K562 (cell line): Measurements from ENCODE around the gene SKAP1. TPM values are rescaled to one million over a fixed set of nuclear protein-coding genes. Genes with fewer than 3 reads are reported as not detected.

Experiments used
- DMBX1 ChIP-seq: fragments of 250-450 bp; sonication (Bioruptor Pico); IDR thresholded peaks from 2 replicates; pipeline ENCODE4 v1.8.0; 2022; ENCODE audit warnings: inconsistent platforms, mild to moderate bottlenecking, moderate library complexity, borderline replicate concordance
- KDM1A ChIP-seq, 2 experiments: fragments of 450-650 bp; IDR thresholded peaks; 2 replicates each; pipeline ENCODE4 v1.6.1; 2016; ENCODE audit warnings: mild to moderate bottlenecking in 2 of 2
- MYC ChIP-seq, 2 experiments: fragments of 250-450 bp in 1 of 2; sonication (Bioruptor Pico) in 1 of 2; IDR thresholded peaks; 2 replicates each; pipeline versions ENCODE4 v1.5.1 to v1.6.1; 2012 to 2021; ENCODE audit warnings: low read depth in 2 of 2, borderline replicate concordance in 1 of 2, improper control_type of control experiment in 1 of 2, low read length in 1 of 2, mild to moderate bottlenecking in 1 of 2, moderate library complexity in 1 of 2
- NFYB ChIP-seq: IDR thresholded peaks from 2 replicates; pipeline ENCODE4 v1.6.1; 2011; ENCODE audit warnings: mild to moderate bottlenecking, moderate library complexity; ENCODE audit not compliant: insufficient read length; ENCODE audit errors: extremely low read depth
- RUNX1 ChIP-seq: sonication (generic); IDR thresholded peaks from 2 replicates; pipeline ENCODE4 v1.6.1; 2016; ENCODE audit warnings: antibody characterized with exemption, low read depth
- ZBTB43 ChIP-seq: sonication (generic); formaldehyde crosslinking; IDR thresholded peaks from 2 replicates; pipeline ENCODE4 v1.8.0; 2023; ENCODE audit warnings: mild to moderate bottlenecking, missing genetic modification reagents
- polyA plus RNA-seq, 8 experiments: library from polyadenylated mRNA; depleted of rRNA in 4 of 8; stranded (reverse) in 5 of 8; unstranded in 3 of 8; fragments of >200 nt; fragmentation: Nextera tagmentation in 2 of 8; fragmentation: Illumina TruSeq in 1 of 8; extraction: Ambion mirVana in 2 of 8; extraction: Trizol in 1 of 8; gene quantifications; 2 replicates each; pipeline versions ENCODE4 v1.2.1 to v1.2.3, GENCODE V29; 2011 to 2014; ENCODE audit warnings: inconsistent platforms in 1 of 8, missing spikeins in 1 of 8
- total RNA-seq, 7 experiments: library from RNA; depleted of rRNA in 6 of 7; stranded (reverse); fragments of >200 nt in 6 of 7; fragmentation: Illumina TruSeq in 2 of 7; extraction: Trizol in 2 of 7; gene quantifications; 2 replicates each; pipeline versions ENCODE4 v1.2.1 to v1.2.3, GENCODE V29; 2011 to 2021; ENCODE audit warnings: low replicate concordance in 1 of 7
- TF ChIP-seq, protein P1 (sequence below): fragments of 200-800 bp; sonication (Bioruptor generic); IDR thresholded peaks from 2 replicates; pipeline ENCODE4 v1.6.1; 2017; ENCODE audit warnings: missing genetic modification characterization, missing compliant biosample characterization
- TF ChIP-seq, protein P2 (sequence below), 2 experiments: fragments of 450-650 bp in 1 of 2; sonication (generic) in 1 of 2; formaldehyde crosslinking; conservative IDR thresholded peaks; 2 replicates each; pipeline versions ENCODE4 v1.4.0 to v1.8.1; 2020 to 2022; ENCODE audit warnings: mild to moderate bottlenecking in 1 of 2, missing genetic modification reagents in 1 of 2
- TF ChIP-seq, protein P3 (sequence below): fragments of 450-650 bp; IDR thresholded peaks from 2 replicates; pipeline ENCODE4 v1.6.1; 2016; ENCODE audit warnings: mild to moderate bottlenecking, moderate library complexity

SKAP1 gene
- total and polyA plus RNA-seq, 9 of the 15 experiments (the other 6 are each of a cell fraction or from before 2014, with no cell fraction given) = 0.06 to 0.80 (median 0.10) TPM; not detected in 4

DNA sequence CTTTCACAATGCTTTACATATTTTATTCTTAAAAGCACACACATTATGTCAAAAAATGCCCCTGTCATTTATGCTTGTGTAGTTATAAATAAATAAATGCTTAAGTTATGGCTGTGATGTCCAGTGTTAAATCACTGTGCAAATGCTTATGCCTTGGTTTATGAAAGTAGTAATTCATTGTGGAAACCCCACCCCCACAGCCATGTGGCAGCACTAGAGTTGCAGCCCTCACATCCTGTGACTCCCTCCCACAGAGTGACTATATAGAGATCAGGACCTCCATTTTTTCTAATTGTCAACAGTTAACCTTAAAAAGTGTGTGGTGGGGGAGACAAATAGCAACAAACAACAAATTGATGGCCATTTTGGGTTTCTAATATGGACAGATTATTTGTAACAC is 2.4 kb downstream of the SKAP1 start (continued):
- TF ChIP-seq NFYB = no peak
- TF ChIP-seq, protein P1, sequence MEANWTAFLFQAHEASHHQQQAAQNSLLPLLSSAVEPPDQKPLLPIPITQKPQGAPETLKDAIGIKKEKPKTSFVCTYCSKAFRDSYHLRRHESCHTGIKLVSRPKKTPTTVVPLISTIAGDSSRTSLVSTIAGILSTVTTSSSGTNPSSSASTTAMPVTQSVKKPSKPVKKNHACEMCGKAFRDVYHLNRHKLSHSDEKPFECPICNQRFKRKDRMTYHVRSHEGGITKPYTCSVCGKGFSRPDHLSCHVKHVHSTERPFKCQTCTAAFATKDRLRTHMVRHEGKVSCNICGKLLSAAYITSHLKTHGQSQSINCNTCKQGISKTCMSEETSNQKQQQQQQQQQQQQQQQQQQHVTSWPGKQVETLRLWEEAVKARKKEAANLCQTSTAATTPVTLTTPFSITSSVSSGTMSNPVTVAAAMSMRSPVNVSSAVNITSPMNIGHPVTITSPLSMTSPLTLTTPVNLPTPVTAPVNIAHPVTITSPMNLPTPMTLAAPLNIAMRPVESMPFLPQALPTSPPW (CRISPR knock-in tag) = peak; percentile 24; the same call in 1 of the 2 replicates
- no peak for TF ChIP-seq DMBX1 (CRISPR knock-in tag)
- TF ChIP-seq MYC (IDR thresholded peaks at IDR 0.05; ENCODE audit: low read depth, low read length) = peak; percentile 71
- no peak for TF ChIP-seq MYC (CRISPR knock-in tag; IDR thresholded peaks at IDR 0.05; ENCODE audit: borderline replicate concordance, low read depth)
- TF ChIP-seq RUNX1 = no peak
- TF ChIP-seq, protein P2, sequence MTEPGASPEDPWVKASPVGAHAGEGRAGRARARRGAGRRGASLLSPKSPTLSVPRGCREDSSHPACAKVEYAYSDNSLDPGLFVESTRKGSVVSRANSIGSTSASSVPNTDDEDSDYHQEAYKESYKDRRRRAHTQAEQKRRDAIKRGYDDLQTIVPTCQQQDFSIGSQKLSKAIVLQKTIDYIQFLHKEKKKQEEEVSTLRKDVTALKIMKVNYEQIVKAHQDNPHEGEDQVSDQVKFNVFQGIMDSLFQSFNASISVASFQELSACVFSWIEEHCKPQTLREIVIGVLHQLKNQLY (CRISPR knock-in tag; conservative IDR thresholded peaks at IDR 0.05) = no peak
- TF ChIP-seq KDM1A (IDR thresholded peaks at IDR 0.05) = peak; percentile 61 to 76; a peak in 3 of 4 replicates
- TF ChIP-seq ZBTB43 (CRISPR knock-in tag) = no peak
- TF ChIP-seq, protein P3, sequence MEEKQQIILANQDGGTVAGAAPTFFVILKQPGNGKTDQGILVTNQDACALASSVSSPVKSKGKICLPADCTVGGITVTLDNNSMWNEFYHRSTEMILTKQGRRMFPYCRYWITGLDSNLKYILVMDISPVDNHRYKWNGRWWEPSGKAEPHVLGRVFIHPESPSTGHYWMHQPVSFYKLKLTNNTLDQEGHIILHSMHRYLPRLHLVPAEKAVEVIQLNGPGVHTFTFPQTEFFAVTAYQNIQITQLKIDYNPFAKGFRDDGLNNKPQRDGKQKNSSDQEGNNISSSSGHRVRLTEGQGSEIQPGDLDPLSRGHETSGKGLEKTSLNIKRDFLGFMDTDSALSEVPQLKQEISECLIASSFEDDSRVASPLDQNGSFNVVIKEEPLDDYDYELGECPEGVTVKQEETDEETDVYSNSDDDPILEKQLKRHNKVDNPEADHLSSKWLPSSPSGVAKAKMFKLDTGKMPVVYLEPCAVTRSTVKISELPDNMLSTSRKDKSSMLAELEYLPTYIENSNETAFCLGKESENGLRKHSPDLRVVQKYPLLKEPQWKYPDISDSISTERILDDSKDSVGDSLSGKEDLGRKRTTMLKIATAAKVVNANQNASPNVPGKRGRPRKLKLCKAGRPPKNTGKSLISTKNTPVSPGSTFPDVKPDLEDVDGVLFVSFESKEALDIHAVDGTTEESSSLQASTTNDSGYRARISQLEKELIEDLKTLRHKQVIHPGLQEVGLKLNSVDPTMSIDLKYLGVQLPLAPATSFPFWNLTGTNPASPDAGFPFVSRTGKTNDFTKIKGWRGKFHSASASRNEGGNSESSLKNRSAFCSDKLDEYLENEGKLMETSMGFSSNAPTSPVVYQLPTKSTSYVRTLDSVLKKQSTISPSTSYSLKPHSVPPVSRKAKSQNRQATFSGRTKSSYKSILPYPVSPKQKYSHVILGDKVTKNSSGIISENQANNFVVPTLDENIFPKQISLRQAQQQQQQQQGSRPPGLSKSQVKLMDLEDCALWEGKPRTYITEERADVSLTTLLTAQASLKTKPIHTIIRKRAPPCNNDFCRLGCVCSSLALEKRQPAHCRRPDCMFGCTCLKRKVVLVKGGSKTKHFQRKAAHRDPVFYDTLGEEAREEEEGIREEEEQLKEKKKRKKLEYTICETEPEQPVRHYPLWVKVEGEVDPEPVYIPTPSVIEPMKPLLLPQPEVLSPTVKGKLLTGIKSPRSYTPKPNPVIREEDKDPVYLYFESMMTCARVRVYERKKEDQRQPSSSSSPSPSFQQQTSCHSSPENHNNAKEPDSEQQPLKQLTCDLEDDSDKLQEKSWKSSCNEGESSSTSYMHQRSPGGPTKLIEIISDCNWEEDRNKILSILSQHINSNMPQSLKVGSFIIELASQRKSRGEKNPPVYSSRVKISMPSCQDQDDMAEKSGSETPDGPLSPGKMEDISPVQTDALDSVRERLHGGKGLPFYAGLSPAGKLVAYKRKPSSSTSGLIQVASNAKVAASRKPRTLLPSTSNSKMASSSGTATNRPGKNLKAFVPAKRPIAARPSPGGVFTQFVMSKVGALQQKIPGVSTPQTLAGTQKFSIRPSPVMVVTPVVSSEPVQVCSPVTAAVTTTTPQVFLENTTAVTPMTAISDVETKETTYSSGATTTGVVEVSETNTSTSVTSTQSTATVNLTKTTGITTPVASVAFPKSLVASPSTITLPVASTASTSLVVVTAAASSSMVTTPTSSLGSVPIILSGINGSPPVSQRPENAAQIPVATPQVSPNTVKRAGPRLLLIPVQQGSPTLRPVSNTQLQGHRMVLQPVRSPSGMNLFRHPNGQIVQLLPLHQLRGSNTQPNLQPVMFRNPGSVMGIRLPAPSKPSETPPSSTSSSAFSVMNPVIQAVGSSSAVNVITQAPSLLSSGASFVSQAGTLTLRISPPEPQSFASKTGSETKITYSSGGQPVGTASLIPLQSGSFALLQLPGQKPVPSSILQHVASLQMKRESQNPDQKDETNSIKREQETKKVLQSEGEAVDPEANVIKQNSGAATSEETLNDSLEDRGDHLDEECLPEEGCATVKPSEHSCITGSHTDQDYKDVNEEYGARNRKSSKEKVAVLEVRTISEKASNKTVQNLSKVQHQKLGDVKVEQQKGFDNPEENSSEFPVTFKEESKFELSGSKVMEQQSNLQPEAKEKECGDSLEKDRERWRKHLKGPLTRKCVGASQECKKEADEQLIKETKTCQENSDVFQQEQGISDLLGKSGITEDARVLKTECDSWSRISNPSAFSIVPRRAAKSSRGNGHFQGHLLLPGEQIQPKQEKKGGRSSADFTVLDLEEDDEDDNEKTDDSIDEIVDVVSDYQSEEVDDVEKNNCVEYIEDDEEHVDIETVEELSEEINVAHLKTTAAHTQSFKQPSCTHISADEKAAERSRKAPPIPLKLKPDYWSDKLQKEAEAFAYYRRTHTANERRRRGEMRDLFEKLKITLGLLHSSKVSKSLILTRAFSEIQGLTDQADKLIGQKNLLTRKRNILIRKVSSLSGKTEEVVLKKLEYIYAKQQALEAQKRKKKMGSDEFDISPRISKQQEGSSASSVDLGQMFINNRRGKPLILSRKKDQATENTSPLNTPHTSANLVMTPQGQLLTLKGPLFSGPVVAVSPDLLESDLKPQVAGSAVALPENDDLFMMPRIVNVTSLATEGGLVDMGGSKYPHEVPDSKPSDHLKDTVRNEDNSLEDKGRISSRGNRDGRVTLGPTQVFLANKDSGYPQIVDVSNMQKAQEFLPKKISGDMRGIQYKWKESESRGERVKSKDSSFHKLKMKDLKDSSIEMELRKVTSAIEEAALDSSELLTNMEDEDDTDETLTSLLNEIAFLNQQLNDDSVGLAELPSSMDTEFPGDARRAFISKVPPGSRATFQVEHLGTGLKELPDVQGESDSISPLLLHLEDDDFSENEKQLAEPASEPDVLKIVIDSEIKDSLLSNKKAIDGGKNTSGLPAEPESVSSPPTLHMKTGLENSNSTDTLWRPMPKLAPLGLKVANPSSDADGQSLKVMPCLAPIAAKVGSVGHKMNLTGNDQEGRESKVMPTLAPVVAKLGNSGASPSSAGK = peak; percentile 49; the same call in 1 of the 2 replicates
